ENCODE data around the gene PMVK.

DNA sequence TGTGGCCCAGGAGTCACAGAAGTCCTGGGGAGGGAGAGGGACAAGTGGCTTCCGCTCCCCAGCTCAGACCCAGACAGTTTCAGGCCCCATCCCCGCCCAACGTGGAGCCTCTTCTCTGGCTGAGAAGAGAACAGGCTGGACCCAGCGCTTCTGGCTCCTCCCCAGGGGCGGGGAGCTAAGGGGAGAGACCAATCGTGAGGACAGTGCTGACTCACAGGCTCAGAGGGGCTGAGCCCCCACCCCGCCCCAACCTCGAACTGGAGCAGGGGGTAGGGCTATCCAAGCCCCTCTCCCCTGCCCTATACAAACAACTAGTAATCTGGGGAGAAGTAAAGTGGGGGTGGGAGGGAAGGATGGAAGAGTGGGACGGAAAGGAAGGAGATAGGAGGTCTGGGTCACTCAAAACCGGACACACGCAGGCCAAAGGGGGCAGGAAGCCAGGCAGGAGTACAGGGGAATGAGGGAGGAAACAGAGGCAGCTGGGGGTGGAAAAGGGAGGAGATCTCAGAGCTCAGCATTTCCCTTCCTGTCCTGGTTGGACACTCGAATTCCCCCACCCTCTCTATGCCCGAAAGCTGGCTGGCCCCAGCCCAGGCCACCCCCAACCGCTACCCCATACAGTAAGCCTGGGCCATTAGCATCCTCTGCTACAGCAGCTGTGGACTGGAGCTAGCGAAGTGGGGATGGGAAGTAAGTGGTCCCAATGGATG, 34.3 kb upstream of the PMVK start, which contains the start of gene SHC1:
- peak in 1 of 5 experiments; percentile 5 for TF ChIP-seq CTCF (IDR thresholded peaks at IDR 0.05)
- TF ChIP-seq EP300 (IDR thresholded peaks at IDR 0.05): peak in 1 of 2 donors; percentile 89

Measured in tibial nerve (tissue), 4 donors.